ENCODE measurements around the gene ZNF532.

DNA sequence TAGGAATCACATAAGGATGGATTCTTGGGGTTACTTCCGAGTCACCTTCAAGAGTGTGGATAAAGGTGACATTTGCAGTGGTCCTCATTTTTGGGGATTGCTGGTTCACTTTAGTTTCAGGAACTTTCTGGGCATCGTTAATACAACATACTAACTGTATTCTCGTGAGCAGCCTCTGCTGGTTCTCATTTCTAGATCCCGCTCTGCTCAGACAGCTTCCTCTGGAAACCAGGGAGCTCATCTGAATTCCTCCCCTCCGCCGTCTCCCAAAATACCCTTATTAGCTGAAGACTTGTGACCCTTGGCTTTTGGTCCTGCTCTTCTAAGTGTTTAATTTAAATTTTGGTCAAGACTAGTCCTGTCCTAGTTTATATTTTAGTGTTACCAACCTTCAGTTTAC lies 64.5 kb downstream of the ZNF532 start:
- TF ChIP-seq ZNF274 (IDR thresholded peaks at IDR 0.05; ENCODE audit: low read depth, low read length) (no peak), YY1 (IDR thresholded peaks at IDR 0.05; ENCODE audit: insufficient read depth, insufficient read length) (no peak), SUZ12 (IDR thresholded peaks at IDR 0.05; ENCODE audit: extremely low read depth, insufficient read depth, insufficient read length) (no peak)

Data from NT2/D1 (cell line).